GM19240 (cell line): ENCODE results near the gene CST6.
"Not testable (repeated sequence)": the region's sequence is repeated elsewhere in the genome, so short reads cannot be mapped to it uniquely, and the experiment has no call there.

Experiments used
- DNase-seq: peaks from one replicate; pipeline ENCODE4 v3.0.0; 2011; ENCODE audit warnings: low spot score; ENCODE audit not compliant: insufficient read length

Gene CST6

DNA sequence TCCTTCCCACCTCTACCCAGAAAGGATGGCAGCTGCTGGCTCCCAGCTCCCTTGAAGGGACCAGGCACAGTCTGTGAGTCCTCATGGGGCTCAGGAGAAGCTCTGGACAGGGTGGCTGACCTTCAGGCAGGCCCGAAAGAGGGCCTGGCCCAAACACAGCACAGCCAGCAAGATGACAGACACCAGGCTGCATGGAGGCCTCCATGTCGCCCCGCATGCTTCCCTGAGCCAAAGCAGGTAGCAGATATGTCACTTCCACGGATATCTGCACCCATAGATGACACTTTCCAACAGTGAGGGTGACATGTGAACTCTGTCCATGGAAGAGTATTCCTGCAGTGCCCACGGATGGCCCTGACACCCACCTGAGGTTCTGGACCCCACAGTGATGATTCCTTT lies 28.2 kb upstream of the CST6 start:
- DNase-seq: no peak

DNA sequence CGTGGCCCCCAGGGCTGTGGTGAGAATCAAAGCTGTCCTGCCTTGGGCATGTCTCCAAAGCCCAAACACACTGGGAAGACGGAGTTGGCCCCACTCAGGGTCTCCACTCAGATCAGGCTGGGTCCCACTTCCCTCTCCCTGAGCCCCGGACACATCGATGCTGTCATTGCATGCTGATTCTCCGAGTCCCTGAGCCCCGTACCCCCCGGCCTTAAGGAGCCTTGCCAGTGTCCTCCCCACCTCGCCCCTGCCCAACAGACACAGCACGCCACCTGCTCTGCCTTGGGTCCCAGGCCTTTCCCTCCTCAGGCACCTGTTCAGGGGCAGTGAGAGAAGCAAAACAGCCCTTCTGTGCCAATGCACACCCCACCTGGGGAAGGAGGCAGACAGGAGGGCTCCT lies 24.5 kb upstream of the CST6 start:
- DNase-seq: no peak

DNA sequence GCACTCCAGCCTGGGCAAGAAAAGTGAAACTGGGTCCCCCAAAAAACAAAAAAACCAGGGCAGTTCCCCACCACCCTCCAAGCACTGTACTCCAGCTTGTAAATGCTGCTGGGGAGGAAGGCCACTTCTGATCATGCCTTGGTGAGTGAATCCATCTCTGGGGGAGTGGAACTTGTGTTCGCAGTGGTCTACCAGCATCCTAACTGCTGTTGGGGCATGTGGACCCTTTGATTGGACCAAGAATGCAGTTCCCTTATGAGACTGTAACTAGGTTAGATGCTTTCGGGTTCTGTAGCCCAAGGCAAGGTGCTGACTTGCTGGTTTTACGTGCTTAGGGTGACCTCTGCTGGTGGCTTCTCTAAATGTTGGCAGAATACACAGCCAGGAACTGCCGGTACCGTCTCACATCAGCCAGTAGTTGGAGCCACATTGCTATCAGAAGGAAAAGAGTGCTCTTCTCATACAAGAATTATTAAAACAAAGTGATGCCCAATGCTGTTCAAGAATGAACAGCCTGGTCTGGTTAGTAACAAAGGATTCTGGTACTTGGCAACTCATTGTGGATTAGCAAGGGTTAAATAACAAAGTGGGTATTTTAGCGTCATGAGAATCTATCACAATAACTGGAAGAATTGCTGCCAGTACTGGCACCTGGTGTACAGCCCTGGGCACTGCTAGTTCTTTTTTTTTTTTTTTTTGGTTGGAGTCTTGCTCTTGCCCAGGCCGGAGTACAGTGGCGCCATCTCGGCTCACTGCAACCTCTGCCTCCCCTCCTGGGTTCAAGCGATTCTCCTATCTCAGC lies 22.8 kb upstream of the CST6 start:
- peak; percentile 92 for DNase-seq

DNA sequence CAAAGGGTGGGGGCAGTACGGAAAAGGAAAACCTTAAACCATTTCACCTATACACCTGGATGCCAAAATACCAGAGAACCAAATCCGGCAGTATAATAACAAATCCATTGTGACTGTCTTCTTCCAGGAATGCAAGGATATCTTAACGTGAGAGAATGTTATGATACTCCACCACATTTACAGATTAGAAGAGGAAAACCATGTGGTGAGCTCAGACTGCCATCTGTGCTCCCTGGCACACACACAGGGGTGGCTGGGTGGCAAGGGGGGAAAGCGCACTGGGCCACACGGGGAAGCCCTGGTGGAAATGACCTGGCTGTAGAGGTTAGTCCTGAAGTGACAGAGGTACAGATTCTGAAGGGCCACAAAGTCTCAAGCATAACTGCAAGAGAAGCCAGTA lies 19.8 kb upstream of the CST6 start:
- DNase-seq: no peak

DNA sequence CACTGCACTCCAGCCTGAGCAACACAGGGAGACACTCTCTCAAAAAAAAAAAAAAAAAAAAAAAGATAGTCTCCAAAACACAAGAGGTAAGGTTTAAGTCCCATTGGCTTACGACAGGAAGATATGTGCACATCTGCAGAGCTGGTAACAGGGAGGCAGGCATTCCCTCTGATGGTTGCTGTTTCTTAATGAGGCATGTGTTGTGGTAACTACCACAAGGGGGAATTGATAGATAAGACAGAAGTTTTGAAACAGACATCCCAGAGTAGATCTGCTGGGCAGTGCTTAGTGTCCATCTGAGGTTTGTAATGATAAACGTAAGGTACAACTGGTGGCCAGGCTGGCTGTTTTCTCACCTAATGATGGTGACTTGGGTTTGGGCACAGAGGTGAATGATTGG lies 14.5 kb upstream of the CST6 start:
- no peak for DNase-seq

DNA sequence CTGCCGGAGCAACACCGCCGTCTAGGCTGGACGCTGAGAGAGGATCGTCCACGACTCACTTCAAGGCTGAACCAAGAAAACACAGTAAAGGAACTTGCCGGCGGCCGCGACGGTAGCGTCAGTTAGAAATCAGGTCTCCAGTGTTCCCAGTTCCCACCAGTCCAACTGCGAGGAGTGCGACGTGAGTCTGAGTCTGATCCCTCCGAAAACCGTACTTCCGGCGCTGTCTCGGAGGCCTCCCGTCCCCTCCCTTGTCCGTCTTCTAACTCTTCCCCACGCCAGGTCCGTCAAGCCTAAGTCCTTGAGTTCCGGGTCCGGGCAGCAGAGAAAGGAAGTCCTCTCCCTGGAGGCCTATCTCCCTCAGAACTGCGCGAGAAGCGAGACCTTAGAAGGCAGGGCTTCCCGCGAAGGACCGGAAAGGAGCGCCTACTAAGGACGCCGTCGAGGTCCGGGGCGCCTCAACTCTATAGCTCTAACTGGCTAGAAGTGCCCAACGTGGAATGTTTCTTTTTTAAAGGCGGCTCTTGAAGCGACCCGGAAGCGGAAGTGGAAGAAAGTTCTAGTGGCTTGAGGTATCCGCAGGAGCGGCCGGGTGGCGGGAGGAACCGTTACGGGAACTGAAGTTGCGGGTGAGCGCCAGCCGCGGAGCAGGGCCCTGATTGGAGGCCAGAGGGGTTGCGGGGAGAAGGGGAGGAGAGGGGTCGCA lies 9.7 kb upstream of the CST6 start, which contains the start of the genes BANF1 and EIF1AD:
Gene BANF1 (plus strand): TSS at position 562 of the 706 bp plus-strand sequence. CDS start 748 bp downstream, outside the sequence.
Gene EIF1AD (minus strand): TSS at position 216 of the 706 bp plus-strand sequence. CDS start 1,768 bp downstream, outside the sequence.
- peak; percentile 91 for DNase-seq

DNA sequence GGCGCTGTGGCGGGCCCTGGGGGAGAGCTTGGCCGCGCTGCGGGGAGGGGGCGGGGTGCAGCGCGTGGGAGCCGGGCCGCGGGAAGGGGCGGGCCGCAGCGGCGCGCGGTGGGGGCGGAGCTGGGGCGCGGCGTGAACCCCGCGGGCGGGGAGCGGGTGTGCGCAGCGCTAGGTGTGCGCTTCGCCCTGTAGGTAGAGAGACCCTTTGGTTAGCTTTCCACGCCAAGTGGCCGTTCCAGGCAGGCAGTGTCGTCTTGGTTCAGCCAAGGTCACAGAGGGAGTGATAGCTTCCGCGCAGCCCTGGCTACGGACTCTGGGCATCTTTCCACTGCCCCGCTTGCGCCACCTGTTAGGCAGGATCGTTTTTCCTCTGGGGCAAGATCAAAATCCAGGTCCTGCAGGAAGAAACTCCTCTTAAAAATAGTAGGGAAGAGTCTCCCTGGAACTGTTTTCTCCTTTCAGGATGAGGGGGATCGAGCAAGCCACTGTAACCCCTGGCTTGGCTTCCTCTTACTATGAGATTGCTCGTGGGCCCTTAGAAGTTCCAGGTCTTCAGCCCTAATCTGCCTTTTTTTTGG lies 9.1 kb upstream of the CST6 start:
- DNase-seq: peak; percentile 67

DNA sequence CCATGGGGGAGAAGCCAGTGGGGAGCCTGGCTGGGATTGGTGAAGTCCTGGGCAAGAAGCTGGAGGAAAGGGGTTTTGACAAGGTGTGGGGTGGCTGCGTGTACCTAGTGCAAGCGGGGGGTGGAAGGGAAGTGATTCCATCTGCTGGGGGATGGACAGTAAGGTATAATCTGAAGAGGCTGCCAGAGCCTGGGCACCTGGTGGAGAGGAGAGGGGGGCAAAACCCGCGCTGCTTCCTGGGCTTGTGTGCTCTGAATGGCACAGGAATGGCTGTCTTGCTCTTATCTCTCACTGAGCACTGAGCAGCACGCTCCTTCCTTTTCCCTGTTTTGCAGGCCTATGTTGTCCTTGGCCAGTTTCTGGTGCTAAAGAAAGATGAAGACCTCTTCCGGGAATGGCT lies 8.5 kb upstream of the CST6 start:
- no peak for DNase-seq

DNA sequence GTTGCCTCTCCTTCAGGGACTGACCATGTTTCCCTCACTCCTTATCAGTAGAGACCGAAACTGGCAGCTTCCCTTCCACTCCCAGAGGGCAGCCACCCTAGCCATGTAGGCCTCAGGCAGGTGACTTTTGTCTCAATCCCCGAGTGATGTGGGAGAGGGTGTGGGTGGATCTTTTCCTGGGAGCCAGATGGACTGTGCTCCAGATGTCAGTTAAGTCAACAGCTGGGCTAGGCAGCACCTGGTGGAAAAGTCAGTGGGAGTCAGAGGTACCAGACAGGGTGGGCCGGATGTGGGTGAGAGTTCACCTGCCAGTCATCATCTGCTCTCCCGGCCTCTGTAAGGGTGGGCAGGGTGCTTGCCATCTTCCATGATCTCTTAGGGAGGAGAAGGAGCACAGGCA lies 7.6 kb upstream of the CST6 start:
- no peak for DNase-seq

DNA sequence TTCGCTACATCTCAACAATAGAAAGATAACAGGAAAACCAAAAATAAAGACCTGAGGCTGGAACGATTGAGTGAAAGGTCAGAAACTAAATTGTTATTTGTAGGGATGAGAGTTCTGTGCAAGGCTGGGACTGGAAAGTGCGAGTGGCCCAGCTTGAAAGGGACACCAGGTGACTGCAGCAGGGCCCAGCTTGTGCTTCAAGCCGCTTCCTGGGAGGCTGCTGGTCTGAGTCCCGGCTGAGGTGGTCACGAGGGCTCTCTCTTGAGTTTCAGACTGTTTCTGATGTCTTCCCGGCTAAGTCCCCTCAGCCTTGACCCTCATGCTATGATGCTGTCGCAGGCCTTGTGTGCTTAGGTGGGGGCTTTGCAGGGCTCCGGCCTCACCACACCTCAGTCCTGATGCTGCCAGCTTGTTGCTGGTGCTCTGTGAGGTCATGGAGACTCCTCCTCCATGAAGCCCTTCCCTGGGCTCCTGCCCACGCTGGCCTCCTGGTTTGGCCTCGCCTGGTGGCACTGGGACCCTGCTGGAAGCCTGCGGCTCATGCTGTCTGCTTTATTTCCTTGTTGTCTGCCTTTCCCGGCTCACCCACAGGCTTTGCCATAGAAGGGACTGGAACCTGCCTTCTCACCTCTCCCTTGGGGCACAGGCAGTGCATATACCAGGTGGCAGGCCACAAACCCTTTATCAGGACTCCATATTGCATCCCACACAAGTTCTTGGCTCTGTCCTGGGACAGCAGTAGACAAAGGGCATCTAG lies 5.5 kb upstream of the CST6 start:
- DNase-seq: no peak

DNA sequence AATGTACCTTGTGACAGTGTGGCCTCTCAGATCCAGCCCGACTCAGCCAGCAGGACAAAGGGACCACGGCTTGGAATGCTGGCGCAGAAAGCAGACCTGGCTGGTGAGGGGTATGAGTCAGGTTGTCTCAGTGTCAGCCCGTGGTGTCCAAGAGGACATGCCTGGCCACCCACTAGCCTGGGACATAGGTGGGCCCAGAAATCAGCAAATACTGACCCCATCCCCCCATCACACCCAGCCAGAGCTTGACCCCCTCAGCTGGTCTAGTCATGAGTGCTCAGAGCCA lies 5.0 kb upstream of the CST6 start:
- DNase-seq: no peak

DNA sequence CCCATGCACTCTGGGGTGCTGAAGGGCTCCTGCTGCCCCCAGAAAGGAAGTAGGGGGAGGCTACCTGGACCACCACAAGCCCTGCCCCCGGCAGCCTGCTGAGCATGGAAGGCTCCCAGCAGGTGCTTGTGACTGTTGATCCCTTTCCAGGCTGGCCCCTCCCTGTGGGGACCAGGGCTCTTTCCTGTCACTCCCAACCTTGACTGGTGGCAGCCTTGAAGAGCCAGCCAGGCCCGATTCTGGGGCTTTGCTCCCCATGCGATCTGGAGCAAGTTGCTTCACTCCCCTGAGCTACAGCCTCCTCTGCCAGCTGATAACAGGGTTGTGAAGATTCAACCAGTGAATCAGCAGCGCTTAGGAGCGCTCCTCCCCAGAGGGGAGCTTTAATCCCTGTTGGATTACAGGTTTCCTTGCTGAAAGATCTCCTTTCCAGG lies 4.6 kb upstream of the CST6 start:
- no peak for DNase-seq

DNA sequence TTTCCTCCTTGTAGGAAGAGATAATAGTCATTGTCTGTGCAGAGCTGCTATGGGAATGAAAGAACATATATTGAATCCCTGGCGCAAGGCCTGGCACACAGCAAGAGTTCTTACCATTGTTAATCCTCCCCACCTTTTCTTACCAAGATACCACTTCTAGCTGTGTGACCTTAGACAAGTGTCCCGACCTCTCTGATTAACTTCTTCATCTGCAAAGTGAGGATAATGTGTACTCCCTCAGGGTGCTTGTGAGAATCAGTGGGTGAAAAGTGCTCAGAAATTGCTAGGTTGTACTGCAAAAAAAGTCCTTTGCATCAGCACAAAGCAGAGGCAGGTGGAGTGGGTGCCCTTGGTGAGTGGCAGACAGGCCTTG lies 3.7 kb upstream of the CST6 start:
- DNase-seq: no peak

DNA sequence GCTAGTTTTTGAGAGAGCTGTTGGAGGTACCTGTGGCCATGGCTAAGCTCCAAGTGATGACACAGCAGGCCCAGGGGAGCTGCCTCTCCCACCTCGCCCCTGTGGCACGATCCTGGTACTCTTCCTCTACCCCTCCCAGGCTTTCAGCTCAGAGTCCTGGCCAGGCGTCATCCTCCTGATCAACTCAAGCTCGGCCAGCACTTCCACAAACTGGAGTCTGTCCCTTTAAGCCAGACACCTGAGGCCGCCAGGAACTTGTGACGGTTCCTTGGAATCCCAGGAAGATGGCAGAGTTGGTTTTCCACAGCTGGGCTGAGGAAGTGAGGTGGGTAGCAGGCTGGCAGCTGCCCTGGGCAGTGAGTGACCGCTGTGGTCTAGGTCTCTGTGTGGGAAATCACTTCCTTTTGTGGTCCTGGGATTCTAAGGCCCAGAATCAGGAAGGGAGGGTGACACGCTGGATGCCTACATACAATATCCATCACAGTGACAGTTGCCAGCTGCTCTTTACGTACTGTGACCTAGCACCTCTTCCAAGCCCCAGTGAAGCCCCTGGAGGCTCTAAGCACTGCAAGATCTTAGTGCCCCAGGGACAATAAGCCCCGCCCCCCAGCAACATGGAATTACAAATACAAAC lies 3.2 kb upstream of the CST6 start:
- DNase-seq: no peak

DNA sequence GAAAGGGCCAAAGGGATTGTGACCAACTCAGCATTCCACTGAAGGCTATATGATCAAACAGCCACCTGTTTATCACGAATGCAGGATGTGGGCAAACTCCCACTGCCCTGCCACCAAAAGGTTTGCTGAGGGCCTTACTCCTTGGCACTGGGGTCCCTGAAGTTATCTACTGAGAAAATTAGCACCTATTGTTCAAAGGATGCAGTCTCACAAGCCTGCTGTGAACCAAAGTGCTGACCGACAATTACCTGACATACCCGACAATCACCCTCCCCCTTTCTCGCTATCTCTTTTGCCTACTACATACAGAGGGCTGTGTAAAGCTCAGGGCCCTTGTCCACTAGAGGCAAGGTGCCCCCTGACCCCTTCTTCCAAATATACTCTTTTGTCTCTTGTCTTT lies 1.8 kb upstream of the CST6 start:
- DNase-seq: not testable (repeated sequence)

DNA sequence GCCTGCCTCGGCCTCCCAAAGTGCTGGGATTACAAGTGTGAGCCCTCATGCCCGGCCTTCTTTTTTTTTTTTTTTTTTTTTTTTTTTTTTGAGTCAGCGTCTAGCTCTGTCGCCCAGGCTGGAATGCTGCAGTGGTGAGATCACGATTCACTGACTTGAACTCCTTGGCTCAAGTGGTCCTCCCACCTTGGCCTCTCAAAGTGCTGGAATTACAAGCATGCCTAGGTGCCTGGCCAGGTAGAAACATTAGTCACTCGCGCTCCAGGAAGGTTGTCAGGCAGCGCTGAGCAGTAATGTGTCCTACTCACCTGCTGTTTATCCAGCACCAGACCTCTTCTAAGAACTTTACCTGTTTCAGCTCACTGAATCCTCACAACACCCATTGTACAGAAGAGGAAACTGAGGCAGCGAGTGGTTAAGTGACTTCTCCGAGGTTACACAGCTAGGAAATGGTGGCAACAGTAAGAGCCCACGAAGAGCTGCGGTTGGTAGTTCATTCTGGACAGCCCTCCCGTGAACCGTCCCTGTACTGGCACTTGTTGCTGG lies 496 bp upstream of the CST6 start:
- DNase-seq: no peak

DNA sequence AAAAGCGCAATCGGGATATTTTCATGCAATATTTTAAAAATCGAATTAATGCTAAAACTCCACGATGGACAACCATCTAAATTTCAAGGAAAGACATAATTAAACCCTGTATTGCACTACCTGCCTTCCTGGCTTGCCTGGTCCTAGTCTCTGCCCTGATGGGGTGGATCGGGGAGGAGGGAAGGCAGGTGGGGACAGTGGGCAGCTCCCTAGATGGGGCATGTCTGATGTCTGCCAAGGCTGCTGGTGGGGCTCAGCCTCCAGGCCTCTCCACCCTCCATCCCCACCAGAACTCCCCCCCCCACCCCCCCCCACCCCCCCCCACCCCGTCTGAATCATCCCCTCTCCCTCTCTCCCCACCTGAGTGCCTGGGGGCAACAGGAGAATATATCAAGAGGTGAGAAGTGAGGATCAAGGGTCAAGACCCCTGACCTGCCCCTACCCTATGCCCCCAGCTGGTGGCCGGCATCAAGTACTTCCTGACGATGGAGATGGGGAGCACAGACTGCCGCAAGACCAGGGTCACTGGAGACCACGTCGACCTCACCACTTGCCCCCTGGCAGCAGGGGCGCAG lies 650 bp downstream of the CST6 start:
- DNase-seq: no peak

DNA sequence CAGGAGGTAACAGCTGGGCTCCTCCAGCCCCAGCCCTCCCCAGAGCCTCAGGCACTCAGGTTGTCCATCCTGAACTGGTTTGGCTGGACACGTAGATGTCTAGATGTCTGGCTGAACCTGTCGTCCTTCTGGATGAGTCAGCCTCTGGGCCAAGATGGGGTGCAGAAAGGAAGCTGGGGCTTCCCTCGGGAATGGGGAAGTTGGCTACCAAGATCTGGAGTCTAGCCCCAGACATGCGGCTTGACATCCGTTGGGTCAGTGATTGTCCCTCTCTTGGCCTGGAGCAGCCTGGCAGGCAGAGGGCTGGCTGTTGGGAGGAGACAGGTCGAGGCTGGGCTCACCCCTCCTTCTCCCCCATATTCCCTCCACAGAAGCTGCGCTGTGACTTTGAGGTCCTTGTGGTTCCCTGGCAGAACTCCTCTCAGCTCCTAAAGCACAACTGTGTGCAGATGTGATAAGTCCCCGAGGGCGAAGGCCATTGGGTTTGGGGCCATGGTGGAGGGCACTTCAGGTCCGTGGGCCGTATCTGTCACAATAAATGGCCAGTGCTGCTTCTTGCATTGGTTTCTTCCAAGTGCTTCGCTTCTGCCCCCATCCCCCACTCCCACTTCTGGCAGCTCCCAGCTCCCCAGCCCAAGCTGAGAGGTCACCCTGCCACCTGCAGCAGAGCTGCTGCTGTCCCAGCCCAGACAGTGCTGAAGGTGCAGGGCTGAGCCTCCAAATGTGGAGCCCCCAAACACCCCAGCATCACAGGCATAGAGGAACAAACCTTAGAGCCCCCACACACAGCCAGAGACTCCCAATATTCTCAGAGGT lies 1.3 kb downstream of the CST6 start:
- DNase-seq: no peak

DNA sequence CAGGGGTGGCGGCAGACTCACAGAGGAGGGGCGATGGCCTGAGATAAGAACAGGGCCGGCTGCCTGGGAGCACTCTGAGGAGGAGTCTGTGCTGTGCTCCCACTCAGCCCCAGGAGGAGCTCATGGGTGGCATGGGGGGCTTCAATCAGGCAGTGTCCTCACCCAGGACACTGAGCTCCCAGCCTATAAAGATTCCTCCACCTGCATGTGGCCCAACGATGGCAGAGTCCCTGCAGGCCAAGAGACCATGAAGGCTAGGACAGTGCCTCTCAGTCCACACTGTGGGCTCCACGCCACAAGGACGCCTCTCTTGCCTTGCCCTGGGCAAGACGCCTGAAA lies 1.9 kb downstream of the CST6 start:
- no peak for DNase-seq

DNA sequence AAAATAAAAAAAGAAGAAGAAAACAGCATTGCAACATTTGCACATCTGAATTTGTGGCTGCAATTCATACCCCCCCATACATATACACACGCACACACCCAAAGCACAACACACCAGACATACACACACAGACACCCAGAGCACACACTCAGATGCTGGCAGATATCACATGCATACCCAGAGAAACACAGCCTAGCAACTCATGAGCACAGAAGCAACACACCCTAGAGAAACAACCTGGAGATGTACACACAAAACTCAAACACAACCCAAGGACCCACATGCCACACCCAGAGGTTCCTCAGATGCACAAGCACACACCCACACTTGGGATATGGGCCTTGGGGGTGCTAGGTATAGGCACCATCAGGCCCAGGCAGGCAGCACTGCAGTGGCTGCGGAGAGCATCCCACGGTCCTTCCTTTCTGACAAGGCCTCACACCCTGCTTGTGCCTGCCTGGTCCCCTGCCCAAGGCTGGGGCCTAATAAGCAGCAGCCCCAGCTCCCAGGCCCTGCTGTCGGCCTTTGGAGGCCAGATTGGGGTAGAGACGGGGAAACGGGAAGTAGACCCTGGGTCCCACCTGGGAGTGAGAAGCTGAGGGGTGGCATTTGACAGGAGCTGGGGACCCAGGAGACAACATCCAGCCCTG lies 3.1 kb downstream of the CST6 start:
- no peak for DNase-seq
